GM19372 (cell line): Measurements from ENCODE around the gene SLC24A5.

Experiments
- ATAC-seq: cut with Tn5 transposase; IDR thresholded peaks from one replicate; pipeline ENCODE4 v1.9.1; 2021; ENCODE audit warnings: mild to moderate bottlenecking, low read depth, moderate library complexity; ENCODE audit not compliant: unreplicated experiment

The SLC24A5 gene

GRCh38 chr15:48120745-48121144, at the start of gene SLC24A5:
Gene SLC24A5 (plus strand): TSS chr15:48120990. CDS start chr15:48121045, 55 bp downstream.
- no peak for ATAC-seq

DNA sequence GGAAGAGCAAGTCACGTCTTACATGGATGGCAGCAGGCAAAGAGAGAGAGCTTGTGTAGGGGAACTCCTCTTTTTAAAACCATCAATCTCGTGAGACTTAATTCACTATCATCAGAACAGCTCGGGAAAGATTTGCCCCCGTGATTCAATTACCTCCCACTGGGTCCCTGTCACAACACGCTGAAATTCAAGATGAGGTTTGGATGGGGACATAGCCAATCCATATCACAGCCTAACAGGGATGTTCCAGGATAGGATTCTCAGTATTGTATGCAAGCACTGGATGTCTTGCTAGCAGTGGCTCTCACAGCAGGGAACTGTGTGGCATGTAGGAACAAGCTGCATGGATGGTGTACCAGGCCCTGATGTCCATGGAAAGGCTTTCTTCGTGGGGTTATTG, 47.8 kb upstream of the SLC24A5 start:
- no peak for ATAC-seq

GRCh38 chr15:48073881-48074280, 46.9 kb upstream of the SLC24A5 start:
- no peak for ATAC-seq

- no peak for ATAC-seq
Measured at GRCh38 chr15:48076454-48076853, 44.3 kb upstream of the SLC24A5 start.

- no peak for ATAC-seq
Measured at GRCh38 chr15:48077616-48078184, 43.1 kb upstream of the SLC24A5 start.

DNA sequence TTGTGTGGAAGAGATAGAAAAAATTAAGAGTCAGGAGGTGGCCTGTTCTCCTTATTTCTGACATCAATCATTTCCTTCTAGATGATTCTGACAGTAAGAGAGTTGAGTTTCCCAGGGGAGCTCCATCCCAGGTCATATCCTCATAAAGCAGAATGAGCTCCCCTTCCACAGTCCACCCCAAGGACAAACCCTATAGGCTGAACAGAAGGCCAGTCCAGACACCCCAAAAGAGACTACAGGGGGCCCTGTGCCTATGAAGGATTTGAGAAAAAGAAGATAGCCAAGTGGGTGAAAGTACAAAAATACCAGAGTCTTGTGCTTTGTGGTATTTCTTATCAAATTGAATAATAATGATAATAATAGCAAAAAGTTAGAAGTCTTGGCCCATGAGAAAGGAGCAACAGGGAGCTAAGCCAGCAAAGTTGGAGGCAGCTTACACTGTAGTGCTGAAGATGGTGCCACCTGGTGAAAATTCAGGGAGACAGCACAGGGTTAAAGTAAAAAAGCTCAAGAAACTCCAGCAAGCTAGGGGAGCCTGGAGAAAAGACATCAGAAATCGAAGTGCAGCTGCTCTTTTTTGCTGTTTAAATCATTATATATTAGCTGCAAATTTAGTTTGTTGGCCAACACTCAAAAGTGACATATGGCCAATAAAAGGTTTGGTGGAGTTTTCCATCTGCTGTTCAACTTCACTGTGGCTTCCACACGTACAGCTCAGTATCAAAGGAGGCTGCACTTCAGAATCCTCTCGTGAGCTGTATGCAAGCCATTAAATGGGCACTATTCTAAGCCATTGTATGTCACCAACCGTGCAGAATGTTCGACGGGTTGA, 35.8 kb upstream of the SLC24A5 start:
- ATAC-seq, result no peak

DNA sequence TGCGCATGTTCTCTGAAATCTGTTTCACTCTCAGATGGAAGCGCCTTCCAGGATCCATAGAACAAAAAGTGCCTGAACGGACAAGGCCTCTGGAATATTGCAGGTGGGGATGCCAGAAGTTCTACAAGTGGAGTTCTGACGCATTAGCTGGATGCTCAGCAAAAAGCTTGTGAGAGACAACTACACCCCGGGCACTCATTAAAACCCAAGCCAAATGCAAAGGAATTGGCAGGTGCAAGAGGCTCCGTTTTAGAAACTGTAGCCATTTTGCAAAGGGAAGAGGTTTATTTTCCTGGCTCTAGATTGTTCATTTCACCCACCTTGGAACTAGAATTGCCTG, 35.2 kb upstream of the SLC24A5 start:
- no peak for ATAC-seq

DNA sequence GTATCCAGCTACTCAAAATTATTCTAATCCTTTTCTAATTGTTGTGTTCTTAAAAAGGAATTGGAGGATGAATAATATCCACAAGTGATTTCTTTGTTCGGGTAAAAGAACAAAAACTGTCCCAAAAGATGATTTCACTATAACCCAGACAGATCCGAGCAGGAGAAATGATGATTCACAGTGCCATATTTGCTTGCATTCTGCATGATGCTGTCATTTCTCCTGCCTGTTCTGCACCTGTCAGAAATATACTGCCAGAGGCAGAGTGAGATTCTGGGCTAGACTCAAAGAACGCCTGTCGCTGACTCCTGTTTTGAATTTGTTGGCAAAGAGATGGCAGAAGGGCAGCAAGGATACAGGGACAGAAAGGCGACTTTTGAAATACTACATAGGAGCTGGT, 34.7 kb upstream of the SLC24A5 start:
- no peak for ATAC-seq

- ATAC-seq, result no peak
Measured at GRCh38 chr15:48086576-48086975, 34.2 kb upstream of the SLC24A5 start.

DNA sequence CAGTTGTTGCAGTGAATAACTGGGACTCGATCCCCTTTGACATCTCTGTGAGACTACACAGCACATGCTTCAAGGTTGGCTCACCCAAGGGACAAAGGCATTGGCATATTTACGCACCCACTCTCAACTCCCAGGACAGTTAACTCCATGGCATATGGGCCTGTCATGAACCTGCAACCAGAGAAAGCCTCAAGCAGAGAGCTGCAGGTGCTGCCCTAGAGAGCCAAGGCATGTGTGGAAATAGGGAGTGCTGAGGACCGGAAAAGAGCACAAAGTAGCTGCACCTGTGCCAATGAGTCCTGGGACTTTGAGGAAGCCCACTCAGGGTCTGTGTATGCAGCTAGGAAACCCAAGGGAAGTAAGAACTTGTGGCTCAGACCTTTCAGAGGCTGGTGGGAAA, 32.9 kb upstream of the SLC24A5 start:
- no peak for ATAC-seq

GRCh38 chr15:48089702-48090101, 31.1 kb upstream of the SLC24A5 start:
- ATAC-seq, result no peak

GRCh38 chr15:48090115-48090514, 30.7 kb upstream of the SLC24A5 start:
- ATAC-seq, result no peak

DNA sequence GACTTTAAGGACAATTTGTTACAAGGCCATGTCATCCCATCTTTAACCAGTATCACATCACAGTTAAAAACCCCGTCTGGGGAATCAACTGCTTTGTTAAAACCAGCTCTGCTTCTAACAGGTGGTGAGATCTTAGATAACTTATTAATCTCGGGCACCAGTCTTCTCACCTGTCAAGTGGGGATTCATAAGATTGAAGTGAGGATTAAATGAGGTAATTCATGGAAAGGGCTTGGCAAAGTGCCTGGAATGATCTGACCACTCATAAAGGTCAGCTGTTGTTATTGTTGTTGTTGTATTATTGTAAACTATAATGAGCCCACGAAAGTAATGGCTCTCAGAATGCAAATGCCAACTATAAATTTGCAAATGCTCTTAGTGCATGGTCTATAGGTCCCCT, 30.1 kb upstream of the SLC24A5 start:
- no peak for ATAC-seq

DNA sequence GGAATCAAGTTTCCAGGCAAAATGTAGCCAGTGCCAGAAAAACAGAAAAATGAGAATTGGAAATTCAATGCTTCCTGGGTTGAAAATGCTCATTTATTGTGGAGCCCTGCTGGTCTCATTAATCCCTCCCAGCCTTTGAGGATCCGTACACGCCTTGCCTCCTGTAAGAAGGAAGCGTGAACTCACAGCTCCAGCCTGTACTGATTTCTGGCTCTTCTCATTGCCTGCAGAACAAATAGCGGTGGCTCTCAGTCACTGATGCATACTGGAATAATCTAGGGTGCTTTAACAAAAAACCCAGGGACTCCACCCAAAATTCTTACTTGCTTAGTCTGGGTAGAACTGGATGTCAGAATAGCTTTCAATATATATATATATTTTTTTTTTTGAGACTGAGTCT, 29.3 kb upstream of the SLC24A5 start:
- no peak for ATAC-seq

GRCh38 chr15:48096355-48096786, 24.4 kb upstream of the SLC24A5 start:
- ATAC-seq, result no peak

DNA sequence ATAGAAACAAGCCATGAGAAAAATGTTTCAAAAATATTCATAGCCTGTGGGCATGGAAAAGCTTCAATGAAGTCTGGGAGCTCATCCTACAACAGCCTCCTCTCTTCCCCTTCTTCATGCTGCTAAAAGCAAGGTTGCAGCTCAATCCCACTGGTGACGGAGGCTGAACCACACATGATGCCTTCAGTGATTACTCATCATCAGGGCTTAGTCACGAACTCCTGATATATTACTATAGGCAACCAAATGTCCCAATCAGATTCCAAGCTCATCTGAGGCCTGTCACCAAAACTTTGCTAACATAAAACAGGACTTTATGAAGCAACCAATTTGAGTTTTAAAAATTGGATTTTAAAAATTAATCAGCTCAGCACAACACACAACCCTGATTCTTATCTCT, 24.0 kb upstream of the SLC24A5 start:
- ATAC-seq, result no peak

GRCh38 chr15:48097264-48097663, 23.5 kb upstream of the SLC24A5 start:
- no peak for ATAC-seq

GRCh38 chr15:48101376-48101961, 19.3 kb upstream of the SLC24A5 start:
- ATAC-seq, result no peak

GRCh38 chr15:48102167-48102566, 18.6 kb upstream of the SLC24A5 start:
- no peak for ATAC-seq

DNA sequence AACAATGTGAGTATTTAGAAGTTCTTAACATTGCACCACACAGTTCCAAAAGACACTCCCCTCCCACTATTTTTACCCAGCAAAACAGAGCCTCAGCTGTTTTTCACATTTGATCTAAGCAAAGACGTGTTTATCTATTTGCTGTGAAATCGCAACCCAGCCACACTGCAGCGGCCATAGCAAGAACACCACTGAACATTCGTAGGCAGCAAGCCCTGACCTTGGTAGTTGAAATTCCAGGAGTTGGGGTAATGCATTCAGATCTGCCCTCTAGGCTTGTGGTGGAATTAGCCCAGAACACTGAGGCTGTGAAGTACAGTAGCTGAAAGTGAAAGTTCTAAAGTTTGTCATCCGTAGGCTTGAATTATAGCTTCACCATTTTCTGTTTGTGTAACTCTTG, 17.1 kb upstream of the SLC24A5 start:
- ATAC-seq, result no peak

- ATAC-seq, result no peak
Measured at GRCh38 chr15:48105936-48106335, 14.9 kb upstream of the SLC24A5 start.

GRCh38 chr15:48109212-48109611, 11.6 kb upstream of the SLC24A5 start:
- ATAC-seq, result no peak
